GM18519 (cell line): ENCODE data around the gene SERPINA5.
"Not testable (repeated sequence)": the region's sequence is repeated elsewhere in the genome, so short reads cannot be mapped to it uniquely, and the experiment has no call there.

Experiments
- ATAC-seq: cut with Tn5 transposase; IDR thresholded peaks from one replicate; pipeline ENCODE4 v1.9.1; 2021; ENCODE audit warnings: mild to moderate bottlenecking, moderate library complexity; ENCODE audit not compliant: unreplicated experiment, low FRiP score

The SERPINA5 gene

GRCh38 chr14:94621358-94622134 lies 40.3 kb downstream of the SERPINA5 start:
- no peak for ATAC-seq

- no peak for ATAC-seq
Observed at GRCh38 chr14:94622653-94623421, 41.6 kb downstream of the SERPINA5 start.

GRCh38 chr14:94623422-94623809 lies 42.2 kb downstream of the SERPINA5 start:
- no peak for ATAC-seq

GRCh38 chr14:94623856-94624499 lies 42.8 kb downstream of the SERPINA5 start:
- ATAC-seq = no peak

- ATAC-seq = no peak
Observed at GRCh38 chr14:94624537-94625352, 43.5 kb downstream of the SERPINA5 start.

GRCh38 chr14:94625353-94625635 lies 44.1 kb downstream of the SERPINA5 start:
- ATAC-seq = no peak

- ATAC-seq = no peak
Observed at GRCh38 chr14:94628578-94628977, 47.4 kb downstream of the SERPINA5 start.

- ATAC-seq = no peak
Observed at GRCh38 chr14:94630396-94630795, 49.2 kb downstream of the SERPINA5 start.

- ATAC-seq = no peak
Observed at GRCh38 chr14:94631050-94631449, 49.8 kb downstream of the SERPINA5 start.

- ATAC-seq = no peak
Observed at GRCh38 chr14:94631536-94632304, 50.5 kb downstream of the SERPINA5 start.

GRCh38 chr14:94632305-94632590 lies 51.0 kb downstream of the SERPINA5 start:
- ATAC-seq = no peak

GRCh38 chr14:94633121-94633520 lies 51.9 kb downstream of the SERPINA5 start:
- no peak for ATAC-seq

GRCh38 chr14:94635154-94635553 lies 53.9 kb downstream of the SERPINA5 start:
- ATAC-seq = no peak

- no peak for ATAC-seq
Observed at GRCh38 chr14:94636744-94637412, 55.7 kb downstream of the SERPINA5 start.

GRCh38 chr14:94637814-94638213 lies 56.6 kb downstream of the SERPINA5 start:
- ATAC-seq = not testable (repeated sequence)

- no peak for ATAC-seq
Observed at GRCh38 chr14:94638339-94638738, 57.1 kb downstream of the SERPINA5 start.

GRCh38 chr14:94638961-94639817 lies 58.0 kb downstream of the SERPINA5 start:
- ATAC-seq = no peak

- ATAC-seq = no peak
Observed at GRCh38 chr14:94640721-94641631, 59.8 kb downstream of the SERPINA5 start.
